Measurements from ENCODE around the gene MINDY2. TPM values are rescaled to one million over a fixed set of nuclear protein-coding genes. Genes with fewer than 3 reads are reported as not detected.

MINDY2 gene
- total RNA-seq, 1 experiment from 2014 or later = 4.7 TPM

DNA sequence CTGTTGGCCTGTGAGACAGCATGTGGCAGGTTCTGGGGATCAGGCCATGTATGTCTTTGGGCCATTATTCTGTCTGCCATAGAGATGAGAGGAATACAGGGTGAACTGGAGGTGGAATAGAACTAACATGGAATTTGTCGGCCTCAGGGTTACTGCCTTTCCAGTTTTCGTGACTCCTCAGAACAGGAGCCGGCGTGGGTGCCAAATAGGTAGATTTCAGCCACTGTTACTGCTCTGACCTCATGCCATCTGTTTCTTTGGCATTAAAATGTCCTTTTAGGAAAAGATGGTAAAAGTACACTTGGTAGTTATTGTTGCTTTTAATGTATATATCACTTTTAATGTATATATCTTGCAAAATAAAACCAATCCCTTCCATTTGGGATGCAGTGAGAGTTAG lies 96.8 kb downstream of the MINDY2 start:
- Histone ChIP-seq H3K27me3 (ENCODE audit: low read length) (no peaks in the 10 kb centered on the region), H3K27ac (ENCODE audit: low read length) (no peak overlapping the region), H4K20me1 (ENCODE audit: low read length) (no peaks in the 10 kb centered on the region), H3K36me3 (ENCODE audit: low read depth, low read length) (no peaks in the 10 kb centered on the region), H3K4me1 (ENCODE audit: insufficient read depth, low read length) (no peaks in the 10 kb centered on the region), H3K9me2 (replicated peaks; ENCODE audit: low read length) (no peaks in the 10 kb centered on the region), H3K79me2 (ENCODE audit: low read length) (no peaks in the 10 kb centered on the region), H3K9me3 (ENCODE audit: low read length) (no peaks in the 10 kb centered on the region), H3F3A (ENCODE audit: low read length, unreplicated experiment) (no peaks in the 10 kb centered on the region), H3K4me2 (ENCODE audit: low read length) (no peak overlapping the region), H3K9ac (ENCODE audit: low read length) (no peak overlapping the region), H2AFZ (ENCODE audit: low read length) (no peak overlapping the region), H3K4me3 (ENCODE audit: low read length) (no peak overlapping the region)
- ChIA-PET POLR2A (ENCODE audit: unreplicated experiment) (no interaction called here), CTCF (no interaction called here)
- intact Hi-C loops (cut with micrococcal nuclease) = no loop called here
- ATAC-seq = no peak
- DNase-seq = no peak
- TF ChIP-seq EZH2phosphoT487 (IDR thresholded peaks at IDR 0.05; ENCODE audit: borderline replicate concordance, low read length) (no peak), EZH2 (IDR thresholded peaks at IDR 0.05; ENCODE audit: low read length, unreplicated experiment) (no peak)
- TF ChIP-seq, protein P1, sequence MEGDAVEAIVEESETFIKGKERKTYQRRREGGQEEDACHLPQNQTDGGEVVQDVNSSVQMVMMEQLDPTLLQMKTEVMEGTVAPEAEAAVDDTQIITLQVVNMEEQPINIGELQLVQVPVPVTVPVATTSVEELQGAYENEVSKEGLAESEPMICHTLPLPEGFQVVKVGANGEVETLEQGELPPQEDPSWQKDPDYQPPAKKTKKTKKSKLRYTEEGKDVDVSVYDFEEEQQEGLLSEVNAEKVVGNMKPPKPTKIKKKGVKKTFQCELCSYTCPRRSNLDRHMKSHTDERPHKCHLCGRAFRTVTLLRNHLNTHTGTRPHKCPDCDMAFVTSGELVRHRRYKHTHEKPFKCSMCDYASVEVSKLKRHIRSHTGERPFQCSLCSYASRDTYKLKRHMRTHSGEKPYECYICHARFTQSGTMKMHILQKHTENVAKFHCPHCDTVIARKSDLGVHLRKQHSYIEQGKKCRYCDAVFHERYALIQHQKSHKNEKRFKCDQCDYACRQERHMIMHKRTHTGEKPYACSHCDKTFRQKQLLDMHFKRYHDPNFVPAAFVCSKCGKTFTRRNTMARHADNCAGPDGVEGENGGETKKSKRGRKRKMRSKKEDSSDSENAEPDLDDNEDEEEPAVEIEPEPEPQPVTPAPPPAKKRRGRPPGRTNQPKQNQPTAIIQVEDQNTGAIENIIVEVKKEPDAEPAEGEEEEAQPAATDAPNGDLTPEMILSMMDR (conservative IDR thresholded peaks at IDR 0.05; ENCODE audit: low read depth, low read length) = no peak
- BruUV-seq (replicated peaks) = no TSS peak

DNA sequence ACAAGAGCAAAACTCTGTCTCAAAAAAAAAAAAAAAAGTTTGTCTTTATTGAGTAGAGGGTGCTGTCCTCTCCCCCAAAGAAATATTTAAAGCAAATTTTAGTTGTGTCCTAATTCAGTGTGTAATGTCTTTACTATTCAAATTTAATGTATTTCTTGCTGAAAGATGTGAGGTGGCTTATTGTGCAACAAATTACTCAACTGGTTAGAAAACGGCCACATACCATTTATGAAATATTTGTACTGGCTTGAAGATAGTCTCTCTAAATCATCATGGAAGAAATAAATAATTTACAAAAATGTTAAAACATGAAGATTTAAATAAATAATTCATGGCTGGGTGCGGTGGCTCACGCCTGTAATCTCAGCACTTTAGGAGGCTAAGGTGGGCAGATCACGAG lies 99.3 kb downstream of the MINDY2 start:
- Histone ChIP-seq H3K9ac (ENCODE audit: low read length) (no peak overlapping the region), H2AFZ (ENCODE audit: low read length) (no peak overlapping the region), H3K4me1 (ENCODE audit: insufficient read depth, low read length) (peaks cover 5% of the 10 kb centered on the region; the same call in 1 of the 2 replicates), H3K4me2 (ENCODE audit: low read length) (no peak overlapping the region), H3K9me2 (replicated peaks; ENCODE audit: low read length) (no peaks in the 10 kb centered on the region), H3K27me3 (ENCODE audit: low read length) (no peaks in the 10 kb centered on the region), H3K9me3 (ENCODE audit: low read length) (no peaks in the 10 kb centered on the region), H3K4me3 (ENCODE audit: low read length) (no peak overlapping the region), H3F3A (ENCODE audit: low read length, unreplicated experiment) (no peaks in the 10 kb centered on the region), H3K36me3 (ENCODE audit: low read depth, low read length) (no peaks in the 10 kb centered on the region), H3K79me2 (ENCODE audit: low read length) (no peaks in the 10 kb centered on the region), H3K27ac (ENCODE audit: low read length) (no peak overlapping the region), H4K20me1 (ENCODE audit: low read length) (no peaks in the 10 kb centered on the region)
- TF ChIP-seq EZH2phosphoT487 (IDR thresholded peaks at IDR 0.05; ENCODE audit: borderline replicate concordance, low read length) (no peak), EZH2 (IDR thresholded peaks at IDR 0.05; ENCODE audit: low read length, unreplicated experiment) (no peak)
- TF ChIP-seq, protein P1 (conservative IDR thresholded peaks at IDR 0.05; ENCODE audit: low read depth, low read length) = no peak
- CTCF ChIA-PET = no interaction called here
- POLR2A ChIA-PET (ENCODE audit: unreplicated experiment) = no interaction called here
- DNase-seq (no peak), ATAC-seq (no peak)
- BruUV-seq (replicated peaks) = no TSS peak
- intact Hi-C loops (cut with micrococcal nuclease) = no loop called here

DNA sequence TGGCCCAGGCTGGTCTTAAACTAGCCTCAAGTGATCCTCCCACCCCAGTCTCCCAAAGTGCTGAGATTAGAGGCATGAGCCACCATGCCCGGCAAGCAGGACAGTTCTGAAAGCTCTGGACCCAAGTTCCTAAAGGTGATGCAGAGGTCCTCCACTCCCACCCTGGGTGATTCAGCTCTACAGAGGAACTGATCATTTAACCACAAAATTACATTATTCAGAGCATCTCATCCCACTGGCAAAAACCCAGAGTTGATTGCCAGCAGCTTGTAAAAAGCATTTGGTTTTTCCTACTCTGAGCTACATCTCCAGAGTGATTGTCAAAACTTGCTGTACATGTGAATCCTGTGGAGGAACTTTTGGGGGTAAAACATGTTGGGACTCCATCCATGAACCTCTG lies 102.2 kb downstream of the MINDY2 start:
- BruUV-seq (replicated peaks) = no TSS peak
- no peak overlapping the region for H3K4me2 ChIP-seq (ENCODE audit: low read length)
- H3K4me1 ChIP-seq (ENCODE audit: insufficient read depth, low read length) = peaks cover 5% of the 10 kb centered on the region; the same call in 1 of the 2 replicates
- POLR2A ChIA-PET (ENCODE audit: unreplicated experiment) = interaction anchor here (0.6 kb wide), 1 partner anchor 29 kb away, joined by 8 read pairs; no protein-coding TSS in a partner anchor
- H4K20me1 ChIP-seq (ENCODE audit: low read length) = no peaks in the 10 kb centered on the region
- H3K9ac ChIP-seq (ENCODE audit: low read length) = no peak overlapping the region
- no peaks in the 10 kb centered on the region for H3K79me2 ChIP-seq (ENCODE audit: low read length)
- CTCF ChIA-PET = no interaction called here
- no peaks in the 10 kb centered on the region for H3K9me2 ChIP-seq (replicated peaks; ENCODE audit: low read length)
- peak; percentile 42 for ATAC-seq
- no peaks in the 10 kb centered on the region for H3K27me3 ChIP-seq (ENCODE audit: low read length)
- no peak overlapping the region for H2AFZ ChIP-seq (ENCODE audit: low read length)
- no peak for TF ChIP-seq EZH2 (IDR thresholded peaks at IDR 0.05; ENCODE audit: low read length, unreplicated experiment)
- TF ChIP-seq, protein P1 (conservative IDR thresholded peaks at IDR 0.05; ENCODE audit: low read depth, low read length) = no peak
- TF ChIP-seq EZH2phosphoT487 (IDR thresholded peaks at IDR 0.05; ENCODE audit: borderline replicate concordance, low read length) = no peak
- DNase-seq = peak; percentile 58
- H3K4me3 ChIP-seq (ENCODE audit: low read length) = no peak overlapping the region
- no peak overlapping the region for H3K27ac ChIP-seq (ENCODE audit: low read length)
- no peaks in the 10 kb centered on the region for H3F3A ChIP-seq (ENCODE audit: low read length, unreplicated experiment)
- intact Hi-C loops (cut with micrococcal nuclease) = no loop called here
- H3K9me3 ChIP-seq (ENCODE audit: low read length) = no peaks in the 10 kb centered on the region
- peaks cover 6% of the 10 kb centered on the region; the same call in 1 of the 2 replicates for H3K36me3 ChIP-seq (ENCODE audit: low read depth, low read length)
